ENCODE measurements around the gene RYR2. TPM values are rescaled to one million over a fixed set of nuclear protein-coding genes. Genes with fewer than 3 reads are reported as not detected.

The RYR2 gene
- total RNA-seq, 1 experiment from 2014 or later, result 3.4 TPM

GRCh38 chr1:237261198-237261597, 219.2 kb downstream of the RYR2 start:
- no peak overlapping the region for H3K4ac ChIP-seq (ENCODE audit: low read depth, low read length)
- Mint-ChIP-seq H3K9me3 (no peaks in the 10 kb centered on the region; a peak in 1 of 5 replicates), H3K36me3 (ENCODE audit: insufficient read depth in 1 of 3, low read depth in 3 of 3) (peaks cover 0 to 2% (median 1%) of the 10 kb centered on the region in 3 experiments; a peak in 2 of 7 replicates), H3K4me3 (no peak overlapping the region), H3K27ac (no peak overlapping the region), H3K4me1 (no peaks in the 10 kb centered on the region), H3K27me3 (ENCODE audit: low read depth) (no peaks in the 10 kb centered on the region)
- H3T11ph ChIP-seq (ENCODE audit: low read length), result no peak overlapping the region
- no peaks in the 10 kb centered on the region for H4K20me1 ChIP-seq (ENCODE audit: control insufficient read depth, insufficient read depth, insufficient read length)
- no peaks in the 10 kb centered on the region for H3K27me3 ChIP-seq (ENCODE audit: insufficient read depth, low read length)
- no peak overlapping the region for H3K9ac ChIP-seq (ENCODE audit: extremely low read depth, insufficient read length, low read length)
- no peak overlapping the region for H2BK20ac ChIP-seq (ENCODE audit: low read depth, low read length, poor library complexity, severe bottlenecking)
- no peaks in the 10 kb centered on the region for H3K9me3 ChIP-seq (ENCODE audit: control insufficient read depth, low read depth, low read length)
- TF ChIP-seq, protein P1, sequence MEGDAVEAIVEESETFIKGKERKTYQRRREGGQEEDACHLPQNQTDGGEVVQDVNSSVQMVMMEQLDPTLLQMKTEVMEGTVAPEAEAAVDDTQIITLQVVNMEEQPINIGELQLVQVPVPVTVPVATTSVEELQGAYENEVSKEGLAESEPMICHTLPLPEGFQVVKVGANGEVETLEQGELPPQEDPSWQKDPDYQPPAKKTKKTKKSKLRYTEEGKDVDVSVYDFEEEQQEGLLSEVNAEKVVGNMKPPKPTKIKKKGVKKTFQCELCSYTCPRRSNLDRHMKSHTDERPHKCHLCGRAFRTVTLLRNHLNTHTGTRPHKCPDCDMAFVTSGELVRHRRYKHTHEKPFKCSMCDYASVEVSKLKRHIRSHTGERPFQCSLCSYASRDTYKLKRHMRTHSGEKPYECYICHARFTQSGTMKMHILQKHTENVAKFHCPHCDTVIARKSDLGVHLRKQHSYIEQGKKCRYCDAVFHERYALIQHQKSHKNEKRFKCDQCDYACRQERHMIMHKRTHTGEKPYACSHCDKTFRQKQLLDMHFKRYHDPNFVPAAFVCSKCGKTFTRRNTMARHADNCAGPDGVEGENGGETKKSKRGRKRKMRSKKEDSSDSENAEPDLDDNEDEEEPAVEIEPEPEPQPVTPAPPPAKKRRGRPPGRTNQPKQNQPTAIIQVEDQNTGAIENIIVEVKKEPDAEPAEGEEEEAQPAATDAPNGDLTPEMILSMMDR (conservative IDR thresholded peaks at IDR 0.05), result no peak
- H2BK5ac ChIP-seq (ENCODE audit: insufficient read length, low read length), result no peak overlapping the region
- H3K79me1 ChIP-seq (ENCODE audit: insufficient read depth, low read depth, low read length, poor library complexity, severe bottlenecking), result no peaks in the 10 kb centered on the region
- H4K91ac ChIP-seq (ENCODE audit: insufficient read length, low read depth, low read length), result no peak overlapping the region
- H3K4me1 ChIP-seq (ENCODE audit: insufficient read depth, low read length), result no peaks in the 10 kb centered on the region
- no peak overlapping the region for H2AFZ ChIP-seq (ENCODE audit: low read length)
- H2BK12ac ChIP-seq (ENCODE audit: insufficient read length, low read depth, low read length), result no peak overlapping the region
- no peak overlapping the region for H2BK120ac ChIP-seq (ENCODE audit: low read depth, low read length, poor library complexity, severe bottlenecking)
- WGBS (ENCODE audit: extremely low coverage, insufficient read length, low lambda C conversion rate), result no CpG with 5 or more reads among the region's 4 CpGs
- H3K4me2 ChIP-seq (ENCODE audit: insufficient read depth, insufficient read length, low read length), result no peak overlapping the region
- no peak overlapping the region for H4K8ac ChIP-seq (replicated peaks; ENCODE audit: insufficient read length, low read depth, low read length)
- H3K18ac ChIP-seq (ENCODE audit: insufficient read length, low read depth, low read length), result no peak overlapping the region
- no peaks in the 10 kb centered on the region for H3K79me2 ChIP-seq (ENCODE audit: insufficient read depth, low read length)
- no peak overlapping the region for H4K5ac ChIP-seq (ENCODE audit: insufficient read length, low read depth, low read length)
- H3K23ac ChIP-seq (ENCODE audit: insufficient read length, low read depth, low read length), result no peak overlapping the region
- no peak overlapping the region for H3K14ac ChIP-seq (ENCODE audit: insufficient read depth, low read length)
- H3K56ac ChIP-seq (ENCODE audit: insufficient read length, low read depth, low read length), result no peak overlapping the region
- DNase-seq, result no peak
- no peak overlapping the region for H3K27ac ChIP-seq (ENCODE audit: insufficient read length, low read depth, low read length)
- no peak overlapping the region for H2BK15ac ChIP-seq (ENCODE audit: low read depth, low read length)
- H3K23me2 ChIP-seq (ENCODE audit: insufficient read length, low read depth, low read length, poor library complexity, severe bottlenecking), result no peaks in the 10 kb centered on the region
- no peak overlapping the region for H2AK5ac ChIP-seq (ENCODE audit: insufficient read length, low read length)
